GM19099 (cell line): ENCODE data around the gene TENM4.

Experiments used
- POLR2A ChIP-seq: IDR thresholded peaks from 3 replicates; pipeline ENCODE4 v1.6.1; 2011; ENCODE audit warnings: low read depth; ENCODE audit not compliant: insufficient read length; ENCODE audit errors: extremely low read depth

The TENM4 gene

DNA sequence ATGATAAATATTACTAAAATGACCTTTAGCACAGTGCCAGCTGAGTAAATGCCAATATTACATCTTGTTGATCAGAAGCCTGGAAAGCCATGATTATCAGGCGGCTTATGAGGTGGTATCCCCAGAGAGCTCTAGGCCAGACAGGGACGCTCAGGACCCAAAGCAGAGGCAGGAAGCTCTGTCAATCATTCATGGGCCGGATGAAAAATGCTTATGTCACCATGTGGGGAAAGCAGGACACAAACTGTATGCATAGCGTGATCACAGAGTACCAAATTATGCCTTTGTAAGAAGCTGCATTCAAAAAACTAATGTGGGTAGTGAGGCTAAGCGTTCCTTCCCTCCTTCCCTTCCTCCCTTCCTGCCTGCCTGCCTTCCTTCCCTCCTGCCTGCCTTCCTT lies 82.6 kb downstream of the TENM4 start:
- no peak for TF ChIP-seq POLR2A

DNA sequence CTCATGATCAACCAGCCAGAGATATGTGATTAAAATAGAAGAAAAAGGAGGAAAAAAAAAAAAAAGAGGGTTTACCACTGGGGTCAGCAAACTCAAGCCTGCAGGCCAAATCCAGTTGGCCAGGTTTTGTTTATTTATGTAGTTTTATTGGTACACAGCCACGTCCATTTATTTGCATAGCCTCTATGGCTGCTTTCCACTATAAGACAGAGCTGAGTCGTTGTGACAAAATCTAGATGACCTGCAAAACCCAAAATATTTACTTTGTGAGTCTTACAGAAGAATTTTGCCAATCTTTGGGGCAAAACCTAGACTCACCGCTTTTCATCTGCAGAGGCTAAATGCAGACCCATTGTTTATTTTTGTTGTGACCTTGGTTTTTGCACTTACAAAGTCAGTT lies 87.1 kb downstream of the TENM4 start:
- no peak for TF ChIP-seq POLR2A

DNA sequence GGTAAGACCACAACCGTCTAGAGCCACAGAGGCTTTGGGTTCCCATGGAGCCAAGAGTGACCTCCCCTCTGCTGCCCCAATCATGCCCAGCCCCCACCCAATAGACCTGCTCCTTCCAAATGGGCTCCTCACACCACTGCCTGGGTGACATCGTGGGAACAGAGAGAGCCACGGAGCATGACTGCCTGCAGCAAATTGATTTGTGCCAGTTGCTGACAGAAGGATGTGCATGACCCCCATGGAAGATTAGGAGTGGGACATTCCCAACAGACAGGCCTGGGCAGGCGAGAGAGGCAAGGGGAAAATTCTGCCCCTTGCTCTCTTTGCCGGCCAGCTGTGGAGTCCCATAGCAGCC lies 88.5 kb downstream of the TENM4 start:
- no peak for TF ChIP-seq POLR2A

DNA sequence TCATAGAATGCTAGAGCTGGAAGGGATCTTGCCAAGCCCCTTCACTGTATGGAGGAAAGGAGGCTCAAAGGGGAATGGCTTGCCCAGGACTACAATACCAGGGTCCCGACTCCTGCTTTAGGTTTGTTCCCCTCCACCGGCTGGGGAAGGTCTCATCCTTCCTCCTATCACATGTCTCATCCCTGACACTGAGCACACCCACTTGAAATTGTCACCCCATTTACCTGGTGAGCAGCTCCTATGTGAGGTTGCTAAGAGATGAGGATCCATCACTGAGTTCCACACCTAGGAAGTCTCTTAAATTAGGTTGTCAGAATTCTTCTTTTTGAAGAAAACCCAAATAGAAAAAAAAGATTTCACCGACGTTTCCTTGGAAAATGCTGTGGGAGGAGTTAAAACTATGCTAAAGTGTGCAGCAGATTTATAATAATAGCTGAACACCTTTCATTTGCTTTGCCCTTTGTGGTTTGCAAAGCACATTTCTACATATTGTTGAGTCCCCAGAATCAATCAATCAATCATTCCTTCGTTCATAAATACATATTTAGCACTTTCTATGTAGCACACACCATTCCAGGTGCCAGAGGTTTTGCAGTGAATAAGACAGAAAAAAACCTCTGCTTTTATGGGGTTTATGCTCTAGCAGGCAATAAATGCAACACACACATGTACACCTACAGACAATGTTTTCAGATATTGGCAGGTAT lies 91.7 kb downstream of the TENM4 start:
- no peak for TF ChIP-seq POLR2A

DNA sequence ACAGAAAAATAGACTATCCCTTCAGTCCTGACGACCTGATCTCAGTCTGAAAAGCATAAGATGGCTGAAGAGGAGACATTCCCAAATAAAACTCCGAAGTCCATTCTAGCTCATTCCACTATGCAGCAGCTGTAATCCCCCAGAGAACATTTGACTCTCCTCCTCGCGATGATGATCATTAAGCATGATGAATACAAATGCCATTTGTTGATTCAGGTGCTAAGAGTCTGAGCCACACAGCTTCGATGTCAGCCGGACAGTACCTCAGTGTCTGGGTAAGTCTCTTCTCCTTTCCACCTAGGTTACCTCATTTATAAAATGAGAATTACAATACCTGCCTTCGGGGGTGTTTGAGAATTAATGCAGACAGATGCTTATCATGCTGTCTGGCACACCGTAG lies 94.8 kb downstream of the TENM4 start:
- TF ChIP-seq POLR2A, result no peak

DNA sequence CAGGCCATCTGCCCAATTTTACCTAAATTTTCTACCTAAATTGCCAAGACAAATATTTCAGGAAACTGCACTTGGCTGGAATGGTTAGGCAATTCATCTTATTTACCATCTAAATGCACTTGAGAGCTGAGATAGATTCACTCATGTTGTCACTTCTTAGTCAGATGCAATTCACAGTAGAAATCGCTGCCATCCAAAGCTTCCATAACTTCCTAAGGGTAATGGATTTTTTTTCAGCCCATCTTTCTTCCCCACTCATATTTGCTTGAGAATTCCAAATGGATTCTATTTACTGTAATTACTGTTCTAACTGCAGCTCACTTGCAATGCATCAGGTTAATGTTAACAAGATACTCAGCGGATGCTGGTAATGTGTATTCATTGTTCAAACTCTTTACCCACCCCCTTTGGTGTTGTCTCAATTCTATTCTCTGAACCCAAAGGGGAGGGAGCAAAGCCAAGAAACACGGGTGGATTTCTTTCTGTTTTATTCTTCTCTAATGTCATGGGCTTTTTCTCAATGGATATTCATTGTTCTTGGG lies 96.0 kb downstream of the TENM4 start:
- no peak for TF ChIP-seq POLR2A

DNA sequence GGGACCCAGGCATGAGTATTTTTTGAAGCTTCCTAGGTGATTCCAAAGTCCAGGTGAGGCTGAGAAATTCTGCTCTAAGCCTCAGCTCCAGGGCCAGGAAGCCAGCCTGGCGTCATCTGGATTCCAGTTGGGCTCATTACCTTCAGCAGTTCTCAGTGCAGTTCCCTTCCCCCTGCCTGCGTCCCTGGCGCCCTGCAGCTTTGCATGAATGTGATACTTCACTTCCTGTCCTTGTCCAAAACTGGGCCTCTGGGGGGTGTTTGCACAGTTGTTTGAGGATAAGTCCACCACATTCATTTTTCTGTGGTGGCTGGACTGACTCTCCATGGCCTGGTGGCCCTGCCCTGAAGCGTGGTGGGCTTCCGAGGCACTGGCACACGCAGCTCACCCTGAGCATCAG lies 98.1 kb downstream of the TENM4 start:
- no peak for TF ChIP-seq POLR2A

DNA sequence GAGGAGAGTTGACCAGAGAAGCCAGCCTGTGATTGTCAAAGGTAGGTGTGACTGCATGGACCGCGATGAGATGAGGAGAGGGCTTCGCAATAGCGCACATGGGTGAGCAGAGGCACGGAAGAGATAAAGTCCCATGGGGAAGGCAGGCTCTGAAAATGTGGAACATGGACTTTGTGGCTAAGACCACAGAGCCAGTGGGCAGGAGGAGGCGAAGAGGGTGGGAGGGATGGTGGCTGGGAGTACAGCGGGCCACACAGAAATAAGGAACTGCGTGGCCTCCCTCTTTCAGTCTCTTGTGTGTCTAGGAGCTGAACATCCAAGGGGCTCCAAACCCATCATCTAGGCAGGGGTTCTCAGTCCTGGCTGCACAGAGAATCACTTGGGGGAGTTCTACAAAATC lies 98.6 kb downstream of the TENM4 start:
- no peak for TF ChIP-seq POLR2A

DNA sequence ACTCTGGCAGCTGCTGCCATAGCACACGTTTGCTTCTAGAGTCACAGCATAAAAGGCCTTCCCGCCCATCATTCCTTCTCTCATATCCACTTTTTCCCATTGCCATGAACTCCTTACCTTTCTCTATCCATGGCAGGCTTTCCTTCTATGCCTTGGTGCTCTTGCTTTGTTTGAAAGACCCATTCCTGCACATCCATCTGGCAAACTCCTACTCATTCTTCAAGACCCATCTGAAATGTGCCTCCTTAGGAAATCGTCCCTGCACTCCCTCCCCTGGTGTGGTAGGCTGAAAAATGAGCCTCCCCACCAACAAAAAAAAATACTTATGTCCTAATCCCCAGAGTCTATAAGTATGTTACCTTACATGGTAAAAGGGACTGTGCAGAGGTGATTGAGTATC lies 100.3 kb downstream of the TENM4 start:
- TF ChIP-seq POLR2A, result no peak

DNA sequence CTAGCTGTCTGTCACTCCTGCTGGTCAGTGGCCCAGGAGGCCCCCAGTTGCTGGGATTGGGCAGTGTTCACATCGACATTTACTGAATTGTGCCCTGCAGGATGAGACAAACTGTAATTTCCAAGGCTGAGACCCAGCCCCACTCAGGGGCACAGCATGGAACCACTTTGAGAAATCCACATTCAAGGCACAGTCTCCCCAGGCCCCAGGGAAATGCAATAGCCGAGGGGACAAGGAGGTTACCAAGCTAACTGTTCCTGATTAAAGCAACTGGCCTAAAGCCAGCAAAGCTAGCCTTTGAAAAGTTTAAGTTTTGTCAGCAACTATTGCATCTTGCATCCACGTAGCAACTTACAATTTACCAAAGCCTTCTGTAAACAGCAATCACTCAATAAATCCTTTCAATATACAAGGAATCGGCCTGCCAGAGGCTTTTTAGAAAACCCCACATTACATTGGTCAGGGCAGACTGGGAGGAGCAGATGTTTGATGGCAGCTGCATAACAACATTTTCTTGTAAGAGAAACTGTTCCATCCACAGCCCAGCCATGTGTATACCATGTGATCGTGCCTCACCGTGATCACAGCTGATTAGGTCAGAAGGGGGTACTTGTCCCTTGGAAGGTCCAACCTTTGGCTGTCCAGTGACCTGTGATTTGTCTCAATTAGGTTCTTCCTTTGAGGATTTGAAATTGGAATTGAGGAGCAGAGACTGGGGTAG lies 103.9 kb downstream of the TENM4 start:
- TF ChIP-seq POLR2A, result no peak

DNA sequence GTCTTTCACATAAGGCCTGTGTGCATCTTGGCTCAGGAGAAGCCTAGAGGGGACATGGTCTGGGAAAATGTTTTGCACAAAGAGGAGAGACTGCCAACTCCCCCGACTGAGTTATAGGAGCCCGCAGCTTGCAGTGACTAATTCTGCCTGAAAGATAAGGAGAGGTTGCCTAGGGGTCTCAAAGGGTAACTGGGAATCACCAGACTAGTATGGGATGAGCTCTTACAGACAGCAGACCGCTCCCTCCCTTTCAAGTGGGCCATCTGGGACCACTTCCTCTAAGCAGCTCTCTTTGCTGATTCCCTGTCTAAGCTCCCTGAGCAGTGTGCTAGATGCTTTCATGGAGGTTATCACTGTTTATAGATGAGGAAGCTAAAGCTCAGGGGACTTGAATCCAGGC lies 105.1 kb downstream of the TENM4 start:
- no peak for TF ChIP-seq POLR2A

DNA sequence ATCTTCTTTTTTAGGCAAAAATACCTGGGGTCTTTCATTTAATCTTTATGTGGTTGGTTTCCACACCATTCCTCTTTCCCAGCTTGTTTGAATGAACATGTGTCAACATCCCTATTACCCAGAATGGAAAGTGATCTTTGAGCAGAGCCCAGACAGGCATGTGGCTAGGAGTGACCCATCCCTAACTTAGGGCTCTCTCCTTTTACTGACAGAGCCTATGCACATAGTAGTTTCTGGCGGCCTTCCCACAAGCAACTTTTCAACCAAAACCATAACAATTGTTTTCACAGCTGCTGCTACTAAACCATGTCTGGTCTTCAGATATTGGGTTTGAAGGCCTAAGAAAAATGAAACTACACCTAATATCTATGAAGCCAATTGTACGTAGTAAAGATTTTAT lies 107.5 kb downstream of the TENM4 start:
- no peak for TF ChIP-seq POLR2A

DNA sequence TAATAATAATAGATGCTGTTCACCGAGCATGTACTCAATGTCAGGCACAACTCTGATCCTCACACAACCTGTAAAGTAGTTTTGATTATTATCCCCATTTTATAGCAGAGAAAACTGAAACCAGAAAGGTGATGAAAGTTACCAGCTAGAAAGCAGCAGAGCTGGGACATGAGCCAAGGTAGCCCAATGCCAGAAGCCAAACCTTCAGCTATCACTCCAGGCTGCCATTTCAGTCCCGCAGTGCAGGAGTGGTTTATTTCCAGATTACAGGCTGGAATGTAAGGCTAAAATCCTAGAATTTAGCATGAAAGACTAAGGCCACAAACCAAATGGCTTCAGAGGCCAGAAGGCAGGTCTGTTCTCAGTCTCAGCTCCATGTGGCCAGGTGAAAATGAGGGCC lies 108.8 kb downstream of the TENM4 start:
- TF ChIP-seq POLR2A, result no peak

DNA sequence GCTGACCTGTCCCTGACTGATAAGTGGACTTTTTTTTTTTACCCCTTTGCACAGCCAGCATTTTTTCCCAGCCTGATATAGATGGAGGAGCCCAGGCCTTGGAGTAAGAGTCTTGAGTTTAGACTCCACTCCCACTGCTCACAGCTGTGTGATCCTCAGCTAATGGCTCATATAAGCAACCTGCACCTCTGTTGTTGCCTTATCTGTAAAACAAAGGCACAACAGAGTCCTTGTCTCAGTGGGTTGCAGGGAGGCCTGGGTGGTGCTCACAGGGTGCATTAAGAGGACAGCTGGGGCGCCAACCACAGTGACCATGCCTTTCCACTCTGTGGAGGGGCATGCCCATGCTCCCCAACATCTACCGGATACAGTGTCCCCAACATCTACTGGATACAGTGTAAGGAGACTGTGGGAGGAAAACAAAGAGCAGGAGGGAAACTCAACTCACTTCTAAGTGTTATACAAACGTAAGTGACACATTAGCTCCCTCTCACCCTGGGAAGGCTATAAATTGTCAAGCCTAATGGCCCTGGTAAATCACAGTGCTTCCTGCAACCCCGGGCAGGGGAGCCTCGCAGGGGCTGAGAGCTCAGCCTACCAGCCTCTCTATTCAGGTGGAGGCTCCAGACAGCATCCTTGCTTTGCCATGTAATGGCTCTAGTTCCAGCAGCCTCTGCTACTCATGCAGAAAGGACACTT lies 109.5 kb downstream of the TENM4 start:
- no peak for TF ChIP-seq POLR2A

DNA sequence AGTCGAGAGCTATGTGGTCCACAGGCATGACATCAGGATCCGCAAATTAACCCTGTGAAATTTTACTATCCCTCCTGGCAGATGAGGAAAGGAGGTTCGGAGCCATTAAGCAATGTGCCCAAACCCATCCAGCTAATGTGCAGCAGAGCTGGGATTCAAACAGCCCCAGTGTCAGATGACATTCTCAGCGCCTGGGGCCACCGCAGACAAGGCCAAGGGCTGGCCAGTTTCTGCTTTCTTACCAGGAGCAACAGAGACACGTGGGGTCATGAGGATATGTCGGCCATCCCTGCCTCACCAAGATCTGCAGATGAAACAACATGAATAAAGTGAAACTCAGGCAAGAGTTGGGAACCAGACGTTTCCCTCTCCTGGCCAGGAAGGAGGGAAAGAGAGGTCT lies 110.2 kb downstream of the TENM4 start:
- TF ChIP-seq POLR2A, result no peak

DNA sequence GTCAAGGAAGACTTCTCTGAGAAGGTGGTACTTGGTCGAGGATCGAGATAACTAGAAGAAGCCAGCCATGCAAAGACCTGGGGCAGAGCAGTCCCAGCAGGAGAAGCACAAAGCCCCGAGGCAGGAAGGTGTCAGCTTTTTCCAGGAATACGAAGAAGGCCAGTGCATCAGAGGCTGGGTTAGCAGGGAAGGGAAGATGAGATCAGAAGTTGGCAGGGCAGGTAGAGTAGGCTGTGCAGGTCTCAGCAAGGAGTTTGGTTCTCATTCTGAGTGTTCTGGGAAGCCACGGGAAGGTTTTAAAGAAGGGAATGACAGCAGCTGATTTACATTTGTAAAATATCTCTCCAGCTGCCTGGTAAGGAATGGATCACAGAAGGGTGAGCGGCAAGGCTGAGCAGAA lies 111.3 kb downstream of the TENM4 start:
- TF ChIP-seq POLR2A, result no peak
